Neutrophil (primary cell): Measurements from ENCODE around the gene TNS2.

Source experiments
- H3K27ac ChIP-seq: fragments of 200-600 bp; sonication (generic); 2 replicates; pipeline ENCODE4 v1.5.1; 2016; ENCODE audit warnings: mild to moderate bottlenecking, moderate library complexity
- H3K27me3 ChIP-seq: fragments of 200-600 bp; sonication (generic); 2 replicates; pipeline ENCODE4 v1.6.0; 2016; ENCODE audit warnings: mild to moderate bottlenecking
- H3K36me3 ChIP-seq: fragments of 200-600 bp; sonication (generic); 2 replicates; pipeline ENCODE4 v1.5.1; 2017
- H3K4me1 ChIP-seq, 2 experiments: fragments of 200-600 bp in 1 of 2; sonication (generic) in 1 of 2; 1 replicate in 1 of 2; 2 replicates in 1 of 2; pipeline versions ENCODE4 v1.5.1 to v1.6.1; 2013 to 2016; ENCODE audit warnings: low read depth in 1 of 2, low read length in 1 of 2, mild to moderate bottlenecking in 1 of 2, moderate library complexity in 1 of 2; ENCODE audit not compliant: control insufficient read depth in 1 of 2, insufficient read depth in 1 of 2
- H3K4me3 ChIP-seq, 2 experiments: fragments of 200-600 bp in 1 of 2; sonication (generic) in 1 of 2; 1 replicate in 1 of 2; 2 replicates in 1 of 2; pipeline ENCODE4 v1.5.1; 2013 to 2016; ENCODE audit warnings: low read depth in 1 of 2, low read length in 1 of 2, mild to moderate bottlenecking in 1 of 2, moderate library complexity in 1 of 2
- H3K9me3 ChIP-seq: fragments of 200-600 bp; sonication (generic); 2 replicates; pipeline ENCODE4 v1.5.1; 2016
- CTCF ChIP-seq: fragments of 200-600 bp; sonication (generic); IDR thresholded peaks from 2 replicates; pipeline ENCODE4 v1.5.1; 2016; ENCODE audit warnings: antibody characterized with exemption

The TNS2 gene

GRCh38 chr12:53067993-53068770 is 18.3 kb downstream of the TNS2 start:
- Histone ChIP-seq H3K27ac (no peak overlapping the region), H3K9me3 (no peaks in the 10 kb centered on the region), H3K36me3 (peaks cover 83% of the 10 kb centered on the region), H3K4me3 (no peak overlapping the region), H3K4me1 (peaks cover 16 to 17% of the 10 kb centered on the region in 2 experiments), H3K27me3 (no peaks in the 10 kb centered on the region)
- no peak for TF ChIP-seq CTCF

- peaks cover 77% of the 10 kb centered on the region for H3K36me3 ChIP-seq
- H3K4me1 ChIP-seq, result peaks cover 19 to 20% of the 10 kb centered on the region in 2 experiments
- no peak for TF ChIP-seq CTCF
- no peak overlapping the region for H3K27ac ChIP-seq
- no peaks in the 10 kb centered on the region for H3K9me3 ChIP-seq
- no peak overlapping the region for H3K4me3 ChIP-seq
- H3K27me3 ChIP-seq, result no peaks in the 10 kb centered on the region
These were observed 19.1 kb downstream of the TNS2 start for GRCh38 chr12:53068811-53069585.

- H3K27me3 ChIP-seq, result no peaks in the 10 kb centered on the region
- H3K4me1 ChIP-seq, result peaks cover 19 to 20% of the 10 kb centered on the region in 2 experiments
- no peak overlapping the region for H3K27ac ChIP-seq
- no peak for TF ChIP-seq CTCF
- H3K36me3 ChIP-seq, result peaks cover 77% of the 10 kb centered on the region
- H3K9me3 ChIP-seq, result no peaks in the 10 kb centered on the region
- H3K4me3 ChIP-seq, result no peak overlapping the region
These were observed 20.0 kb downstream of the TNS2 start for GRCh38 chr12:53069621-53070410.

- Histone ChIP-seq H3K27me3 (no peaks in the 10 kb centered on the region), H3K9me3 (no peaks in the 10 kb centered on the region), H3K4me1 (peaks cover 21 to 23% of the 10 kb centered on the region in 2 experiments), H3K27ac (no peak overlapping the region), H3K36me3 (peaks cover 76% of the 10 kb centered on the region), H3K4me3 (no peak overlapping the region)
- TF ChIP-seq CTCF, result no peak
These were observed 21.1 kb downstream of the TNS2 start for GRCh38 chr12:53070877-53071492.
